HG03045 (cell line): ENCODE results near the gene DNAI4.
"Not testable (repeated sequence)": the region's sequence is repeated elsewhere in the genome, so short reads cannot be mapped to it uniquely, and the experiment has no call there.

Experiments
- ATAC-seq: cut with Tn5 transposase; IDR thresholded peaks from one replicate; pipeline ENCODE4 v1.9.1; 2021; ENCODE audit warnings: mild to moderate bottlenecking, moderate library complexity; ENCODE audit not compliant: unreplicated experiment

DNAI4 gene

GRCh38 chr1:66924756-66925557, at the start of gene DNAI4, which contains the start of gene MIER1:
TSS of gene DNAI4 (minus strand) at chr1:66924856. CDS start at chr1:66924831, 25 bp downstream.
TSS of gene MIER1 (plus strand) at chr1:66924990. CDS start at chr1:66925029, 39 bp downstream.
- ATAC-seq: peak; percentile 95

GRCh38 chr1:66968574-66968973, 43.9 kb upstream of the DNAI4 start:
- ATAC-seq: no peak

- not testable (repeated sequence) for ATAC-seq
These were observed 41.7 kb upstream of the DNAI4 start for GRCh38 chr1:66966188-66966873.

GRCh38 chr1:66957938-66958337, 33.3 kb upstream of the DNAI4 start:
- ATAC-seq: no peak

GRCh38 chr1:66954208-66954607, 29.6 kb upstream of the DNAI4 start:
- ATAC-seq: peak; percentile 60

GRCh38 chr1:66951513-66951912, 26.9 kb upstream of the DNAI4 start:
- ATAC-seq: no peak

GRCh38 chr1:66947267-66947666, 22.6 kb upstream of the DNAI4 start:
- no peak for ATAC-seq

- no peak for ATAC-seq
These were observed 20.7 kb upstream of the DNAI4 start for GRCh38 chr1:66945316-66945715.

- ATAC-seq: no peak
These were observed 19.9 kb upstream of the DNAI4 start for GRCh38 chr1:66944330-66945274.

- ATAC-seq: no peak
These were observed 18.8 kb upstream of the DNAI4 start for GRCh38 chr1:66943361-66943969.

- no peak for ATAC-seq
These were observed 16.3 kb upstream of the DNAI4 start for GRCh38 chr1:66940981-66941380.

GRCh38 chr1:66938613-66939012, 14.0 kb upstream of the DNAI4 start:
- no peak for ATAC-seq

- no peak for ATAC-seq
These were observed 13.0 kb upstream of the DNAI4 start for GRCh38 chr1:66937529-66938234.

- no peak for ATAC-seq
These were observed 9.4 kb upstream of the DNAI4 start for GRCh38 chr1:66933887-66934700.

GRCh38 chr1:66932291-66932690, 7.6 kb upstream of the DNAI4 start:
- ATAC-seq: no peak

- ATAC-seq: no peak
These were observed 6.9 kb upstream of the DNAI4 start for GRCh38 chr1:66931590-66931989.

- peak; percentile 0 for ATAC-seq
These were observed 6.1 kb upstream of the DNAI4 start for GRCh38 chr1:66930823-66931174.

GRCh38 chr1:66929999-66930822, 5.6 kb upstream of the DNAI4 start:
- ATAC-seq: peak; percentile 72

- ATAC-seq: no peak
These were observed 5.0 kb upstream of the DNAI4 start for GRCh38 chr1:66929691-66929998.
